Measurements from ENCODE around the gene OSBPL5.

OSBPL5 gene

DNA sequence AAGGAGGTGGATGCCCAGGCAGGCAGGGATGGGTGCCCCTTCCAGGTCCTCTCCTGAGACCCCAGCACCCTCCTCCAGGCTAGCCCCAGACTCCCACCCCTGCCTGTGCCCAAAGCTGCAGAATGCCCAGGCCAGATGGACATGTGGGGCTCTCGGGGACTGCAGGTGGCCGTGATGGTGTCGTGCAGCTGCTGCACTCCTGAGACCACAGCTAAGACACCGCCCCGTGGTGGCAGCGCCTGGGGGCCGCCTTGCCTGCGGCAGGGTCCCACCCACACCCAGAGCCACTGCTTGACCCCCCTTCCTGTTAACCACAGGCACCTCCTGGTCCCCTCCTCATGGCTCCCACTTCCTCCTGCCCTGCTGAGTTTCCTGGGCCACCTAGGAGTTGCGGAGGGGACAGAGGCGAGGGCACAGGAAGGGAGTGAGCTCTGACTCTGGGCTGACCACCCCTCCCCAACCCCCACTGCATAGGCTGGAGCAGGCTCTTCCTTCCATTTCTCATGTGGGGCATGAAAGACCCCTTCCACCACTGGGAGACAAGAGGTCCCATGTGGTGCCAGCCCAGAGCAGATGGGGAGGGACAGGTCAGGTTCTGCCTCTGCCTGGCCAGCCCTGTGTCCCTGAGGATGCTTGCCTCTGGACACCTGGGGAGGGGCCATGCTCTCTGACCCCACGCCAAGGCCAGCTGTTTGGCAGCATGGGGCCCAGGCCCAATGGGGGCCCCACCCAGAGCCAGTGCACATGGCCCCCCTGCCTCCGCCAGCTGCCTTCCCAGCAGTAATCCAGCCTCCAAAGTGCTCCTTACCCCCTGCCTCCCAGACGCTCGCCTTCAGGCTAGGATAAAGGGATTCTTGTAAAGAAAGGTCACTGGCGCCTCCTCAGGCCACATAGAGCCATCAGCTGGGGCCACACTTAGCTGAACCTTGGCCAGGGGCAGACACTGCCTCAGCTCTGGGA lies 29.3 kb downstream of the OSBPL5 start:
- DNase-seq (ENCODE audit: low read depth in 1 of 2, low spot score in 1 of 2): no peak

DNA sequence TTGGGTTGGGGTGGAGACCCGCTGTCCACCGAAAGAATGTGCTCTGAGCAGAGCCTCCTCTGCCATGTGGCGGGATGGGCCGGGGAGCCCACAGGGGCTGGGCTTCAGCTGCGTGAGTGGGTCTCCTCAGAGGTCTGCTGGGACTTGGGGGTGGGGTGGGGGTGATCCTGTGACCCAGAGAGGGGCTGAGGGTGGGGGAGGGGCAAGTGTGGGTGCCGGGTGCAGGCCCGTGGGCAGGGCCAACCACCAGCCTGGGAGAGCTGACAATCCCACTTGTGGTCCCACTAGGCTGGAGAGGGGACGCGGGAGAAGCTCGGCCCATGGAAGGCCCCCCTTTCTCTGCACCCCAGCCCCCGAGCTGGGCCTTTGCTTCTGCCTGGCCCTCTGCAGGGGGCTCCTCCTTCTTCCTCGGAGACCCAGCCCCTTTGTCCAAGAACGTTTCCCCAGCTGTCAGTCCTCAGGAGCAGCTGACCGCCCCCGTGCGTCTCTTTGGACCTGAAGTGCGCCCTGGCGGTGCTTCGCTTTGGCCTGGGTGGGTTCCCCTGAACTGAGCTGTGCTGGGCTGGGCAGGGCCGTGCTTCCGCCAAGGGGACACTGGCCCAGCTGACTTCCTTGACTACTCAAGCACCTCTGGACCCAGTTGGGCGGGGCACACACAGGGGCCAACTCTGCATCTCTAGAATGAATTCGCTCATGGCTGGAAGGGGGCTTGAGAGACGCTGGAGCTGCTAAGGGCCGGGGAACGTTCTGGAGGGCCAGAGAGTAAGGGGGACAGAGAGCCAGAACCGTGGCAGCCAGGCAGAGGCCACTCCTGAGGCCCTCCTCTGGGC lies 30.2 kb downstream of the OSBPL5 start:
- DNase-seq (ENCODE audit: low read depth in 1 of 2, low spot score in 1 of 2): no peak

DNA sequence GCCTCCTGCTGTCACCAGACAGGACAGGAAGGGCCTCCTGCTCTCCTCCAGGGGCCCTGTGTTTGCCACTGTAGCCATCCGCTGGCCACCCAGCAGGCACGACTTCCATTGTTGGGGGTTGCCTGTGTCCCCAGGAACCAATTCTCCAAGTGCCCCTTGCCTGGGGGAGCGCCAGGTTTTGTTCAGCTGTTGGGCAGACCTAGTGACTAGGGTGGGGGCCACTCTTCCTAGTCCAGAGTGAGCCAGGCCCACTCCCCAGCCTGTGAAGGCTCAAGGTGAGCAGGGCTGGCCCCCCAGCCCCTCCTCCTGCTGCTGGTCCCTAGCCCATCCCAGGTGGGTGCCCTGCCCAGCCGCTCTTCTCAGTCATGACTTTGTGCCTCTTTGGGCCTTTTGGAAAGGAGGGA lies 30.9 kb downstream of the OSBPL5 start:
- no peak for DNase-seq (ENCODE audit: low read depth in 1 of 2, low spot score in 1 of 2)

DNA sequence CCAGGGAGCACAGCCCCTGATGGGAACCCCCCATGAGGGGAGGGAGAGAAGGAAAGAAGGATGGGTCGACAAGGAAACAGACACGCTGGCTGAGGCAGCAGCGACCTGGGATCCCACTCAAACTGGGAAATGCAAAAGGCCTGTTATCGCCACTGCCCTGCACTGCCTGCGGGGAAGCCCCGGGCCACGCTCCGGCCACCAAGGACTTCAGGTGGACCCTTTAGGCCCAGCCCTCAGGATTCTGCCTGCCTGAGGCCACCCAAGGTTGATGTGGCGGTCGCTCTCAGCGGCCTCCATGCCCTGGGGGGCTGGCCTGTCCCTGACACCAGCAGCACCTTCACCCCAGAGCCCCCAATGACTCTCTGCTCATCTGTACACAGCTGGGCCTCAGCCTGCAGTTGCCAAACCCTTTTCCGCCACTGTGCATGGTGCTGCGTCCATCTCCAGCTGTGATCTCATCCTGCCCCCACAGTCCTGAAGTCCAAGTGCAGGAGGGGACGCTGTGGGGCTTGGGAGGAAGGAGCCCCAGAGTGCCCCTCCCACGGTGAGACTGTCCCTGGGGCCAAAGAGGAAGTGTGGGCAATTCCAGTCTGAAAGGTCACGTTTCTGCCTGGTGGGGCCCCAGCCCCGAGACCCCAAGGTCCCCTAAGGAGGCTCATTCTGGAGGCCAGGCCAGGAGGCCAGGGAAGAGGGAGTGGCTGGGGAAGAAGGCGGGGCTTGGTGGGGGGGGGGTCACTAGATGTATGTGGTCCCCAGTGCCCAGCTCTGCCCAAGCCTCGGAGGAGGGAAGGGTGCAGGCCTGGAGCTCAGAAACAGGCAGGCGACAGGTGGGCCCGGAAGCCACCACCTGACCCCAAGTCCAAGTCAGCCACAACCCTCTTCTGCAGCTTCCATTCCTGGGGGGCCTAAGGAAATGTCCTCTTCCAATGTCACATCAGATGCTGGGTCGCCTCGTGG lies 31.6 kb downstream of the OSBPL5 start:
- DNase-seq (ENCODE audit: low read depth in 1 of 2, low spot score in 1 of 2): no peak

GRCh38 chr11:3132831-3133260 lies 32.3 kb downstream of the OSBPL5 start:
- no peak for DNase-seq (ENCODE audit: low read depth in 1 of 2, low spot score in 1 of 2)

GRCh38 chr11:3132271-3132781 lies 32.8 kb downstream of the OSBPL5 start:
- DNase-seq (ENCODE audit: low read depth in 1 of 2, low spot score in 1 of 2): no peak

DNA sequence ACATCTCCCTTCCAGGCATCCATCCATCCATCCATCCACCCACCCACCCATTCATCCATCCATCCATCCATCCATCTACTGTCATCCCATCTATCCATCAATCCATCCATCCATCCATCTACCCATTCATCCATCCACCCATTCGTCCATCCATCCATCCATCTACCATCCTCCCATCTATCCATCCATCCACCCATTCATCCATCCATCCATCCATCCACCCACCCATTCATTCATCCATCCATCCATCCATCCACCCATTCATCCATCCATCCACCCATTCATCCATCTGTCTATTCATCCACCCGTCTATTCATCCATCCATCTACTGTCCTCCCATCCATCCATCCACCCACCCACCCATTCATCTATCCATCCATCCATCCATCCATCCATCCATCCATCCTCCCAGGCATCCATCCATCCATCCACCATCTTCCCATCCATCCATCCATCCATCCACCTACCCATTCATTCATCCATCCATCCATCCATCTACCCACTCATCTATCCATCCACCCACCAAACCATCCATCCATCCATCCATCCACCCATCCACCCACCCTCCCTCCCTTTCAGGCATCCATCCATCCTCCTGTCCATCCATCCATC lies 33.7 kb downstream of the OSBPL5 start:
- no peak for DNase-seq (ENCODE audit: low read depth in 1 of 2, low spot score in 1 of 2)

GRCh38 chr11:3130269-3131071 lies 34.6 kb downstream of the OSBPL5 start:
- no peak for DNase-seq (ENCODE audit: low read depth in 1 of 2, low spot score in 1 of 2)

DNA sequence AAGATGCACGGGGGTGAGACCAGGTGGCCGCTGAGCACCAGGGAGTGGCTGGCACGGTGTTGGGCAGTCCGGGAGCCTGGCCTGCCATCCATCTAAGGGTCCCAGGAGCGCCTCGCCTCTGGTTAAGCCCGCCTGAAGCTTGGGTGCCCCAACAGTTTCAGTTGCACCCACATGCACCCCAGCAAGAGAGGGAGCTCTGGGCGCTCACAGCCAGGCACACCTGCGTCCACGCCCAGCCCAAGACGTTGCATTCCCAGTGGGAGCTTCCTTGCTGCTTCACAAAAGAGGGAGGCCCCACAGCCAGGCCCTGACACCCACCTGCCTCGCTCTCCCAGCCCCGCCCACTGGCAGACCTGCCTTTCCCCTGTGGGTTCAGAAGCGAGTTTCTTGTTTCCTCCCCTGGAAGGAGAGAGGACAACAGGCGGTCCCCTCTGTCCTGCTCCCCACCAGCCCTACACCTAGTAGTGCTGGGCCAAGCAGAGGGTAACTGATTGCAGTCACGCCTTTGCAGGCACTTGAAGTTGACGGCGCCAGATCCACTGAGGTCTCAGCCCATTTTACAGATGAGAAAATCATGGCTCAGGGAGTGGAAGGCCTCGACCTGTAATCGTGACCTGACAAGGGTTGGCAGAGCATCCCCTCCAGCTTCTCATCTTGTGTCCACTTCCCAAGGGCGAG lies 35.4 kb downstream of the OSBPL5 start:
- DNase-seq (ENCODE audit: low read depth in 1 of 2, low spot score in 1 of 2): no peak

DNA sequence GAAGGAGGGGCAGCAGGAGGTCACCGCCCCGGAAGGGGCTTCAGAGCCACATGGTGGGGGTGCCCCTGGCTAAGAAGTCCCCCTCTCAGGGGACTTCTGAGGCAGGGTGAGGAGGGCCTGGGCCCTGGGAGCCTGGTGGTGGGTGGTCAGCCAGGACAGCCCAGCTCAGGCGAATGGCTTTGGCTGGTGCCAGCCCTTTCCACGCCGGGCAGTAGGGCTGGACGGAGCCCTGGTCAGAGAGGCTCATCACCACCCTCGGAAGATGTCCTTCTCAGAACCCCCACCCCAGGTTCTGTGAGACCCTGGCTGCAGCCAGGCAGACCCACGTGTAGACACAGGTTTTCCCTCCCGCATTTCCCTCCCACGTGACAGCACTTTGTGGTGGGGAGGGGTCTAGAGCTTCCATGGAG lies 35.9 kb downstream of the OSBPL5 start:
- no peak for DNase-seq (ENCODE audit: low read depth in 1 of 2, low spot score in 1 of 2)

GRCh38 chr11:3128356-3129180 lies 36.5 kb downstream of the OSBPL5 start:
- no peak for DNase-seq (ENCODE audit: low read depth in 1 of 2, low spot score in 1 of 2)

GRCh38 chr11:3127706-3128355 lies 37.3 kb downstream of the OSBPL5 start:
- no peak for DNase-seq (ENCODE audit: low read depth in 1 of 2, low spot score in 1 of 2)

DNA sequence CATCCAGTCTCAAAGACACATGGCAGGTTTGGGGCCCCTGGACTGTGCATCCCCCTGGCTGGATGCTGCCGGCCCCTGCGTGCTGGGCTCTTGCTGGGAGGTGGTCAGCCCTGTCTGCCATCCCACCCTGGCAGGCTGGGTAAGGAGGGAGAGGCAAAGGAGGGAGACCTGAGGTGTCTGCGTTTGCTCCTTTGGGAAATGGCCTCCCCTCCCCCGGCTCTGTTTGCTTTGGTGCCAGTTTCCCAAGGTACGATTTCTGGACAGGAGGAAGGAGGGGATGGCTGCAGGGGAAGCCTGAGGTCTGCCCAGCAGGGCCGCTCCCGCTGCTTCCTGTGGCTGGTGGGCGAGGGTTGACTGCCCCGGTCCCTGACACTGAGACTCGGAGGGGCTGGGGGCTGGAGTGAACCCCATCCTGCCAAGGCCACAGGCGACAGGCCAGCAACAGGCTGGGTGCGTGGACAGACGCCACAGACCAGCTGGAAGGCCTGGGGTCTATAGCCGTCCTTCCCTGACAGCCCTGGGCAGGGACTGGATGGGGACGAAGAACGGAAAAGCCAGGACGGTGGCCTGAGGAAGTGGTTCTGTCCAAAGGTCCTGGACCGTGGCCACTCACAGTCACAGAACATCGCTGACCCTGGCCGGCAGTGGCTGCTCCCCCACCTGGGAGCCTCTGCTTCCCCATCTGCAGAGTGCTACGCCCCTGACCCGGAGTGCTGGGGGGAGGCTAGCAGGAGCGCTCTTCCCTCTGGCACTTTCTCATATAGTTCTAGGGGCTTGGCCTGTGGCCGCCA lies 38.0 kb downstream of the OSBPL5 start:
- DNase-seq (ENCODE audit: low read depth in 1 of 2, low spot score in 1 of 2): no peak

DNA sequence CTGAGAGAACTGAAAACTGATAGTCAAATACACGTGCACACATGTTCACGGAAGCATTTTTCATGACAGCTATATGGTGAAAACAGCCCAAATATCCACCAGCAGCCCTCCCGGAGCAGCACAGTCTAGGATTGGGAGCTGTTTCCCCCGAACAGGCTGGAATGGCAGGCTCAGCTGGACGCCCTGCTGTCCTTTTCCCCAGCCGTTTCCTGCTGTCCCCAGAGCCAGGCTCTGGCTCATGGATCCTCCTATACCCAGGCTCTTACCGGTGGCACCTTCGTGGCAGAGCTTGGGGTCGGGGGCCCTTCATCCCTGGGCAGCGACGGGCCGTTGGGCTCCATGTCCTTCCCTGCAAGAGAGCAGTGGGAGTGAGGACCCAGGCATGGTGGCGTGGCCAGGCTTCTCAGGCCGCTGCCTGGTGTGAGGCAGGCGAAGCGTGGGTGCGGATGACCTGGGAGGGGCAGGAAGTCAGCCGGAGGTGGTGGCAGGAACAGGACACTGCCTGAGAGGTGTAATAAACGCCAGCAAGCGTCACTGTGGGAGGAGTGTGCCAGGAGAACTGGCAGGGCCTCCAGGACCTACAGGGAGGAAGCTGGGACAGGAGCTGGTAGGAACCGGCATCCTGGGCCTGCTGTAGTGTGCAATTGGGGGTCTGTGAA lies 38.8 kb downstream of the OSBPL5 start:
- no peak for DNase-seq (ENCODE audit: low read depth in 1 of 2, low spot score in 1 of 2)

DNA sequence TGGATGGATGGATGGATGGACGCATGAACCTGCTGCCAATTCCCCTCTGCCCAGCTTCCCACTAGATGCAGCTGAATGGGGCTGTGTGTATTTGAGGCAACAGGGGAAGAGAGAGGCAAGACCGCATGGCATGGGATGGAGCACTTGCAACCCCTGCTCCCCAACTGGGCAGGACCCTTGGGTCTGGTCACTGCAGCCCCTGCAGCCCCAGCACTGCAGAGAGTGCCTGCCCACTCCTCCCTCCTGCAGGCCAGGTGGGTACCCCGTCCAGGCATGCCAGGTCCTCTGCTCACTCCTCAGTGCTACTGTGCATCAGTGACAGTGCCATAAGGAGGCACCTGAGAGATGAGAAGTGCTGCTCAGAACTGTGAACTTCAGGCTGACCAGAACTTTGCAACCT lies 40.3 kb downstream of the OSBPL5 start:
- DNase-seq (ENCODE audit: low read depth in 1 of 2, low spot score in 1 of 2): no peak

All from activated T-helper 1 cell treated with anti-CD3 and anti-CD28 coated beads, Interleukin-2, amount 50 U/mL, for 16 hours (primary cell).